WERI-Rb-1 (cell line): ENCODE measurements around the gene PITPNM2.

ENCODE experiments used
- DNase-seq: peaks from one replicate; pipeline ENCODE4 v3.0.0-alpha.2; 2020
- H3K27ac ChIP-seq: fragments of 250-450 bp; sonication (Bioruptor Pico); 2 replicates; pipeline ENCODE4 v1.5.1; 2020; ENCODE audit warnings: mild to moderate bottlenecking, moderate library complexity
- H3K27me3 ChIP-seq: fragments of 250-450 bp; sonication (Bioruptor Pico); 2 replicates; pipeline ENCODE4 v1.5.1; 2021; ENCODE audit warnings: mild to moderate bottlenecking, low read depth, moderate library complexity; ENCODE audit not compliant: insufficient read depth, severe bottlenecking
- H3K36me3 ChIP-seq: fragments of 250-450 bp; sonication (Bioruptor Pico); 2 replicates; pipeline ENCODE4 v1.5.1; 2020; ENCODE audit warnings: mild to moderate bottlenecking, moderate library complexity
- H3K4me3 ChIP-seq: 2 replicates; pipeline ENCODE4 v1.5.1; 2011; ENCODE audit warnings: low read depth, mild to moderate bottlenecking, control low read depth, low read length
- H3K9me3 ChIP-seq: fragments of 250-450 bp; sonication (Bioruptor Pico); 2 replicates; pipeline ENCODE4 v1.5.1; 2021; ENCODE audit warnings: mild to moderate bottlenecking, moderate library complexity; ENCODE audit not compliant: severe bottlenecking
- CTCF ChIP-seq: IDR thresholded peaks from 2 replicates; pipeline ENCODE4 v1.5.1; 2011; ENCODE audit warnings: low read depth, mild to moderate bottlenecking, control low read depth, inconsistent platforms, low read length

The PITPNM2 gene

GRCh38 chr12:123115409-123116121 is 35.3 kb downstream of the PITPNM2 start:
- no peaks in the 10 kb centered on the region for H3K27me3 ChIP-seq
- TF ChIP-seq CTCF = no peak
- H3K27ac ChIP-seq = no peak overlapping the region
- H3K36me3 ChIP-seq = no peaks in the 10 kb centered on the region
- DNase-seq = no peak
- no peaks in the 10 kb centered on the region for H3K9me3 ChIP-seq
- no peak overlapping the region for H3K4me3 ChIP-seq

- H3K9me3 ChIP-seq = no peaks in the 10 kb centered on the region
- H3K4me3 ChIP-seq = no peak overlapping the region
- DNase-seq = no peak
- H3K36me3 ChIP-seq = no peaks in the 10 kb centered on the region
- H3K27me3 ChIP-seq = no peaks in the 10 kb centered on the region
- no peak overlapping the region for H3K27ac ChIP-seq
- no peak for TF ChIP-seq CTCF
Observed at GRCh38 chr12:123114304-123115083, 36.4 kb downstream of the PITPNM2 start.

- no peaks in the 10 kb centered on the region for H3K27me3 ChIP-seq
- H3K9me3 ChIP-seq = no peaks in the 10 kb centered on the region
- DNase-seq = no peak
- TF ChIP-seq CTCF = no peak
- no peaks in the 10 kb centered on the region for H3K36me3 ChIP-seq
- H3K27ac ChIP-seq = no peak overlapping the region
- H3K4me3 ChIP-seq = no peak overlapping the region
Observed at GRCh38 chr12:123113026-123113425, 37.9 kb downstream of the PITPNM2 start.

GRCh38 chr12:123111498-123112165 is 39.3 kb downstream of the PITPNM2 start:
- Histone ChIP-seq H3K27me3 (no peaks in the 10 kb centered on the region), H3K9me3 (no peaks in the 10 kb centered on the region), H3K4me3 (no peak overlapping the region), H3K36me3 (no peaks in the 10 kb centered on the region), H3K27ac (no peak overlapping the region)
- DNase-seq = no peak
- TF ChIP-seq CTCF = no peak

GRCh38 chr12:123109319-123109772 is 41.5 kb downstream of the PITPNM2 start:
- Histone ChIP-seq H3K27me3 (no peaks in the 10 kb centered on the region), H3K27ac (no peak overlapping the region), H3K36me3 (no peaks in the 10 kb centered on the region), H3K4me3 (no peak overlapping the region), H3K9me3 (no peaks in the 10 kb centered on the region)
- TF ChIP-seq CTCF = no peak
- DNase-seq = no peak
